ENCODE measurements around the gene TYK2. TPM values are rescaled to one million over a fixed set of nuclear protein-coding genes. Genes with fewer than 3 reads are reported as not detected.

The TYK2 gene
- polyA plus RNA-seq, 1 donor (not counting 4 experiments of a cell fraction or from before 2014, with no cell fraction given): 32.6 TPM

DNA sequence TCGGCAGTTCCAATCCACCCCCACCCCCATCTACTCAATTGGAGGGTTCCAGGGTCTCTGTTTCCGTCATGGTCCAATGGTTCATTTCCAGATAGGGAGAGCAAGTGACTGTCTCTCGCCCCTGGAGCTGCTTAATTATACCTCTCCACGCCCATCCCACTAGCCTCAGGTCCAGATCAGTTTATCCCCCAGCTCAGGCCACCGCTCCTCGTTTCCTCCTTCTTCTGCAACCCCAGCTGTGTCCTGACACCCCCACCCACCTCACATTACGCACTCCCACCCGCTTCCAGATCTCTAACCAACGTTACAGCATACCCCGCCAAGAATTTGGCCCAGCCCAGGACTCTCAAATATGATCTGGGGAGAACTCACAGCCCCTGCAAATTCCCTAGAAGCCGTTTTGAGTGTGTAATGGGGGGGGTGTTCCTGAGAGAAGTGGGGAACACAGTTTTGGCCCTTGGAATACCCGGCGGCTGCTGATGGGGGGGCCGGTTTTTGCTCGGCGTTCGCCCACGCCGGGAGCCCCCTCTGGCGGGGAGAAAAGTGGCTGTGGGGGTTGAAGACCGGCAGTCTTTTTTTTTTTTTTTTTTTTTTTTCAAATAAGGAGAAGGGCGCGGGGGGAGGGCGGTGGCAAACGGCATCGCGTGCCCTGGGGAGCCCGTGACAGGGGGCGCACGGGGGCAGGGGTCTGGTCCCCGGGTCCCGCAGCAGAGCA lies 38.3 kb upstream of the TYK2 start:
- H3K4me3 ChIP-seq (ENCODE audit: control insufficient read depth in 2 of 3, extremely low read depth in 1 of 3, insufficient read depth in 2 of 3, low read depth in 1 of 3, low read length in 3 of 3): peak overlapping the region in 1 of 3 experiments; percentile 16
- DNase-seq (ENCODE audit: low read depth, low spot score) (no peak), FAIRE-seq (no peak)
- no peak overlapping the region for H3K27ac ChIP-seq (ENCODE audit: control insufficient read depth, insufficient read depth, low read length)
- H3K27me3 ChIP-seq (ENCODE audit: control insufficient read depth, extremely low read depth, insufficient read depth, low read length): peaks cover 66% of the 10 kb centered on the region
- no peaks in the 10 kb centered on the region for H3K36me3 ChIP-seq (ENCODE audit: control insufficient read depth in 2 of 2, extremely low read depth in 1 of 2, insufficient read depth in 2 of 2, low read length in 2 of 2)
- no peak overlapping the region for H2AFZ ChIP-seq (ENCODE audit: control insufficient read depth, low read length)
- no peak overlapping the region for H3K9ac ChIP-seq (ENCODE audit: control insufficient read depth, extremely low read depth, insufficient read depth, low read length)
- peaks cover 34% of the 10 kb centered on the region for H3K4me1 ChIP-seq (ENCODE audit: control insufficient read depth, extremely low read depth, insufficient read depth, low read length)
- H4K20me1 ChIP-seq (ENCODE audit: control insufficient read depth, extremely low read depth, insufficient read depth, low read length): no peaks in the 10 kb centered on the region
- dilution Hi-C loops (cut with MboI; ENCODE audit: extremely low pct_ligation_motif_present, low sequenced_read_pairs): no loop called here
- no peak overlapping the region for H3K4me2 ChIP-seq (ENCODE audit: control insufficient read depth, extremely low read depth, insufficient read depth, low read depth, low read length)
- TF ChIP-seq EZH2 (IDR thresholded peaks at IDR 0.05; ENCODE audit: low read length): peak; percentile 70
- TF ChIP-seq, protein P1, sequence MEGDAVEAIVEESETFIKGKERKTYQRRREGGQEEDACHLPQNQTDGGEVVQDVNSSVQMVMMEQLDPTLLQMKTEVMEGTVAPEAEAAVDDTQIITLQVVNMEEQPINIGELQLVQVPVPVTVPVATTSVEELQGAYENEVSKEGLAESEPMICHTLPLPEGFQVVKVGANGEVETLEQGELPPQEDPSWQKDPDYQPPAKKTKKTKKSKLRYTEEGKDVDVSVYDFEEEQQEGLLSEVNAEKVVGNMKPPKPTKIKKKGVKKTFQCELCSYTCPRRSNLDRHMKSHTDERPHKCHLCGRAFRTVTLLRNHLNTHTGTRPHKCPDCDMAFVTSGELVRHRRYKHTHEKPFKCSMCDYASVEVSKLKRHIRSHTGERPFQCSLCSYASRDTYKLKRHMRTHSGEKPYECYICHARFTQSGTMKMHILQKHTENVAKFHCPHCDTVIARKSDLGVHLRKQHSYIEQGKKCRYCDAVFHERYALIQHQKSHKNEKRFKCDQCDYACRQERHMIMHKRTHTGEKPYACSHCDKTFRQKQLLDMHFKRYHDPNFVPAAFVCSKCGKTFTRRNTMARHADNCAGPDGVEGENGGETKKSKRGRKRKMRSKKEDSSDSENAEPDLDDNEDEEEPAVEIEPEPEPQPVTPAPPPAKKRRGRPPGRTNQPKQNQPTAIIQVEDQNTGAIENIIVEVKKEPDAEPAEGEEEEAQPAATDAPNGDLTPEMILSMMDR (optimal IDR thresholded peaks at IDR 0.05 in 1 of 3, IDR thresholded peaks at IDR 0.05 in 1 of 3, conservative IDR thresholded peaks at IDR 0.05 in 1 of 3; ENCODE audit: extremely low read depth in 1 of 3, insufficient read depth in 2 of 3, low read length in 3 of 3): no peak
- no peaks in the 10 kb centered on the region for H3K9me3 ChIP-seq (ENCODE audit: control insufficient read depth, low read depth, low read length)
- H3K9me1 ChIP-seq (ENCODE audit: control insufficient read depth, extremely low read depth, insufficient read depth, low read length): no peaks in the 10 kb centered on the region
- no peaks in the 10 kb centered on the region for H3K79me2 ChIP-seq (ENCODE audit: control insufficient read depth, insufficient read depth, low read length)

DNA sequence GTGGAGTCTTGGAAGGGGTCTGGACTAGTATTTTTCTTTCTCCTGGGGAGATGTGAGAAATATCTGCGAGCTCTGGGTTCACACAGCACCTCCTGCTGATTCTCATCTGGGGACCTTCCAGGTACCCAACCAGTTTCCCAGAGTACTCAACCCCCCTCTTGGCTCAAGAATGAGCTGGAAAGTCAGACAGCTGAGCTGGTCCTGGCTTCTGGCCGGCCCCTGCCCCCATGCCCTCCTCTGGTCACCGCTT lies 37.8 kb upstream of the TYK2 start:
- DNase-seq (ENCODE audit: low read depth, low spot score) (no peak), FAIRE-seq (no peak)
- Histone ChIP-seq H3K36me3 (ENCODE audit: control insufficient read depth in 2 of 2, extremely low read depth in 1 of 2, insufficient read depth in 2 of 2, low read length in 2 of 2) (no peaks in the 10 kb centered on the region), H3K79me2 (ENCODE audit: control insufficient read depth, insufficient read depth, low read length) (no peaks in the 10 kb centered on the region), H3K27ac (ENCODE audit: control insufficient read depth, insufficient read depth, low read length) (no peak overlapping the region), H3K4me3 (ENCODE audit: control insufficient read depth in 2 of 3, extremely low read depth in 1 of 3, insufficient read depth in 2 of 3, low read depth in 1 of 3, low read length in 3 of 3) (no peak overlapping the region), H3K4me1 (ENCODE audit: control insufficient read depth, extremely low read depth, insufficient read depth, low read length) (peaks cover 34% of the 10 kb centered on the region), H2AFZ (ENCODE audit: control insufficient read depth, low read length) (no peak overlapping the region), H3K9me1 (ENCODE audit: control insufficient read depth, extremely low read depth, insufficient read depth, low read length) (no peaks in the 10 kb centered on the region), H3K9me3 (ENCODE audit: control insufficient read depth, low read depth, low read length) (no peaks in the 10 kb centered on the region), H4K20me1 (ENCODE audit: control insufficient read depth, extremely low read depth, insufficient read depth, low read length) (no peaks in the 10 kb centered on the region), H3K27me3 (ENCODE audit: control insufficient read depth, extremely low read depth, insufficient read depth, low read length) (peaks cover 61% of the 10 kb centered on the region), H3K9ac (ENCODE audit: control insufficient read depth, extremely low read depth, insufficient read depth, low read length) (no peak overlapping the region), H3K4me2 (ENCODE audit: control insufficient read depth, extremely low read depth, insufficient read depth, low read depth, low read length) (peak overlapping the region; percentile 12)
- dilution Hi-C loops (cut with MboI; ENCODE audit: extremely low pct_ligation_motif_present, low sequenced_read_pairs): no loop called here
- TF ChIP-seq, protein P1 (optimal IDR thresholded peaks at IDR 0.05 in 1 of 3, IDR thresholded peaks at IDR 0.05 in 1 of 3, conservative IDR thresholded peaks at IDR 0.05 in 1 of 3; ENCODE audit: extremely low read depth in 1 of 3, insufficient read depth in 2 of 3, low read length in 3 of 3): no peak
- TF ChIP-seq EZH2 (IDR thresholded peaks at IDR 0.05; ENCODE audit: low read length): peak; percentile 70

All from keratinocyte (primary cell).